Endothelial cell of umbilical vein (primary cell): Measurements from ENCODE around the gene PGAP3. TPM values are rescaled to one million over a fixed set of nuclear protein-coding genes. Genes with fewer than 3 reads are reported as not detected.

ENCODE experiments used
- BruUV-seq: library from RNA; stranded (reverse); fragments of 400-500 nt; replicated peaks from 2 replicates; lab custom pipeline; 2021; lab: Mats Ljungman, UMichigan
- CTCF ChIA-PET: fragments of 300-600, 350-600 bp; sonication (Branson Sonifier 250); formaldehyde crosslinking; loops from one replicate; lab custom pipeline; 2021; ENCODE audit warnings: antibody characterized with exemption, inconsistent platforms; lab: Charles Lee
- POLR2A ChIA-PET: fragments of 300-600, 350-600 bp; sonication (Branson Sonifier 250); formaldehyde crosslinking; loops from one replicate; lab custom pipeline; 2021; ENCODE audit warnings: antibody characterized with exemption, inconsistent platforms; lab: Charles Lee
- DNase-seq: peaks from one replicate; pipeline ENCODE4 v3.0.0-alpha.2; 2011; ENCODE audit warnings: low read depth, low spot score
- FAIRE-seq: peaks from 2 replicates; lab custom pipeline; 2011; peaks lifted over from hg19 to GRCh38; lab: Jason Lieb, UNC
- H2AFZ ChIP-seq: 2 replicates; pipeline ENCODE4 v1.6.0; 2012; ENCODE audit warnings: low read depth, low read length, control low read depth, inconsistent platforms
- H3K27ac ChIP-seq: 2 replicates; pipeline ENCODE4 v1.5.1; 2011; ENCODE audit warnings: low read depth, mild to moderate bottlenecking, control low read depth, low read length, moderate library complexity; ENCODE audit not compliant: insufficient read depth
- H3K27me3 ChIP-seq, 2 experiments: 2 replicates each; pipeline versions ENCODE4 v1.6.0 to v1.6.1; 2011; ENCODE audit warnings: low read length in 2 of 2, mixed read lengths in 1 of 2; ENCODE audit not compliant: control insufficient read depth in 2 of 2, insufficient read depth in 2 of 2
- H3K36me3 ChIP-seq, 2 experiments: 2 replicates in 1 of 2; 3 replicates in 1 of 2; pipeline ENCODE4 v1.5.1; 2011; ENCODE audit warnings: low read length in 2 of 2, mild to moderate bottlenecking in 1 of 2, moderate library complexity in 1 of 2; ENCODE audit not compliant: control insufficient read depth in 2 of 2, insufficient read depth in 2 of 2; ENCODE audit errors: extremely low read depth in 1 of 2
- H3K4me1 ChIP-seq: 3 replicates; pipeline ENCODE4 v1.5.1; 2011; ENCODE audit warnings: mild to moderate bottlenecking, low read length; ENCODE audit not compliant: control insufficient read depth, insufficient read depth; ENCODE audit errors: extremely low read depth
- H3K4me2 ChIP-seq: 2 replicates; pipeline ENCODE4 v1.6.1; 2011; ENCODE audit warnings: low read length, control low read depth, mixed read lengths; ENCODE audit not compliant: insufficient read depth
- H3K4me3 ChIP-seq, 3 experiments: fragments of 200-600 bp in 1 of 3; sonication (generic), shearing (Covaris generic) in 1 of 3; replicated peaks in 1 of 3; 2 replicates each; pipeline ENCODE4 v1.5.1; 2011 to 2016; ENCODE audit warnings: control low read depth in 3 of 3, low read length in 3 of 3, mild to moderate bottlenecking in 2 of 3, inconsistent platforms in 1 of 3, low read depth in 1 of 3, moderate library complexity in 1 of 3; ENCODE audit not compliant: insufficient read depth in 1 of 3
- H3K79me2 ChIP-seq: 2 replicates; pipeline ENCODE4 v1.6.0; 2012; ENCODE audit warnings: low read length, inconsistent platforms; ENCODE audit not compliant: control insufficient read depth, insufficient read depth
- H3K9ac ChIP-seq: replicated peaks from 2 replicates; pipeline ENCODE3; 2011; ENCODE audit warnings: low read length, control low read depth; ENCODE audit not compliant: insufficient read depth; ENCODE audit errors: extremely low read depth
- H3K9me1 ChIP-seq: replicated peaks from 3 replicates; pipeline ENCODE4 v1.6.0; 2011; ENCODE audit warnings: mild to moderate bottlenecking, low read length; ENCODE audit not compliant: control insufficient read depth, insufficient read depth; ENCODE audit errors: extremely low read depth
- H3K9me3 ChIP-seq: replicated peaks from 2 replicates; pipeline ENCODE4 v1.5.1; 2012; ENCODE audit warnings: low read length, inconsistent platforms; ENCODE audit not compliant: control insufficient read depth, insufficient read depth
- H4K20me1 ChIP-seq: replicated peaks from 2 replicates; pipeline ENCODE3; 2011; ENCODE audit warnings: mild to moderate bottlenecking, low read length; ENCODE audit not compliant: control insufficient read depth, insufficient read depth; ENCODE audit errors: extremely low read depth
- EZH2 ChIP-seq: IDR thresholded peaks from 2 replicates; pipeline ENCODE4 v1.6.1; 2012; ENCODE audit warnings: borderline replicate concordance, low read depth, mild to moderate bottlenecking, moderate library complexity, low read length, inconsistent platforms; ENCODE audit not compliant: severe bottlenecking
- FOS ChIP-seq: IDR thresholded peaks from 2 replicates; pipeline ENCODE4 v1.6.1; 2011; ENCODE audit warnings: mild to moderate bottlenecking, low read length, moderate library complexity, borderline replicate concordance; ENCODE audit not compliant: insufficient read depth
- GATA2 ChIP-seq: IDR thresholded peaks from 2 replicates; pipeline ENCODE4 v1.7.0; 2011; ENCODE audit warnings: low read depth, mild to moderate bottlenecking, moderate library complexity, mixed read lengths, low read length; ENCODE audit not compliant: insufficient read length, insufficient read depth
- JUN ChIP-seq: IDR thresholded peaks from 2 replicates; pipeline ENCODE4 v1.6.1; 2011; ENCODE audit warnings: borderline replicate concordance, low read depth; ENCODE audit not compliant: insufficient read length, insufficient read depth
- MYC ChIP-seq: IDR thresholded peaks from one replicate; pipeline ENCODE4 v1.6.1; 2011; ENCODE audit warnings: mild to moderate bottlenecking, low read depth, low read length
- POLR2A ChIP-seq: IDR thresholded peaks from 2 replicates; pipeline ENCODE4 v1.6.1; 2012; ENCODE audit warnings: low read depth, mild to moderate bottlenecking, control low read depth, low read length
- POLR2AphosphoS5 ChIP-seq: IDR thresholded peaks from 2 replicates; pipeline ENCODE4 v1.6.1; 2012; ENCODE audit warnings: low read depth, mild to moderate bottlenecking, control low read depth, low read length, moderate library complexity; ENCODE audit not compliant: insufficient read depth
- dilution Hi-C: fragments of 300-500 bp; cut with MboI; formaldehyde crosslinking; loops from one replicate; pipeline ENCODE4 v1.15.0; 2019; ENCODE audit warnings: low sequenced_read_pairs; ENCODE audit not compliant: extremely low pct_ligation_motif_present
- intact Hi-C: fragments of 100-400 bp; cut with micrococcal nuclease; formaldehyde crosslinking; loops from one replicate; pipeline ENCODE4 v1.10.0; 2022
- polyA plus RNA-seq, 4 experiments: library from polyadenylated mRNA; depleted of rRNA in 3 of 4; stranded (reverse) in 3 of 4; unstranded in 1 of 4; fragments of >200 nt; gene quantifications; 2 replicates each; pipeline versions ENCODE4 v1.2.1 to v1.2.3, GENCODE V29; 2011 to 2012; ENCODE audit warnings: missing spikeins in 1 of 4
- total RNA-seq: library from RNA; stranded (reverse); gene quantifications from 2 replicates; pipeline ENCODE4 v1.2.3, GENCODE V29; 2021
- TF ChIP-seq, protein P1 (sequence below), 2 donors: IDR thresholded peaks; 1 replicate in 1 of 2; 2 replicates in 1 of 2; pipeline ENCODE4 v1.5.1; 2011; ENCODE audit warnings: low read length in 2 of 2, mild to moderate bottlenecking in 2 of 2, moderate library complexity in 2 of 2, control low read depth in 1 of 2, inconsistent platforms in 1 of 2, low read depth in 1 of 2; ENCODE audit not compliant: insufficient read depth in 1 of 2; ENCODE audit errors: extremely low read depth in 1 of 2
- TF ChIP-seq, protein P2 (sequence below): IDR thresholded peaks from 2 replicates; pipeline ENCODE4 v1.6.1; 2011; ENCODE audit not compliant: insufficient read depth, insufficient read length

Gene PGAP3
- total and polyA plus RNA-seq, 2 donors (not counting 3 experiments of a cell fraction or from before 2014, with no cell fraction given): 6.4 to 14.9 TPM

DNA sequence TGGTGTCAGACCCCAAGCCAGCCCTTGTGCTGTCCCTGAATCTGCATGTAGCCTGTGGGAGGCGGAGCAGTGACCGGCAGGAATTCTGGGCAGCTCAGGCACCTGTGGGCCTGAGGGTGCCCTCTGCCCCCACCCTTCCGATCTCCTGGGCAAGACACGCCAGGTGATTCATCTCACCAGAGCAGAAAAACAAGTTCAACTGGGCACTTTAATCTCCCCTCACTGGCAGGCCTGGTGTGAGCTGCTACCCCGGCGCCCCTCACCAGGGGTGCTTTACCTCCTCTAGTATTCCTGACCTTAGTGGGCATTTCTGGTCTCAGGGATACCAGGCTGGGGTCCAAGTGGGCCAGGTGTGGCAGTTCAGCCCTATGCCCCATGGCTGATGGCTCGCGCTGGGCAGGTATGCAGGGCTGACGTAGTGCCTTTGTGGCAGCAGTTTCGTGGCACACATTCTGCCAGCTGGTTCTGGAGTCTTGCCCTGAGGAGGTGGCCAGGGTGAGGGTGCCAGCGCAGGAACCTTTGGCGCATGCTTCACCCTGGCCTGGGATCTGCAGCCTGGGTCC, 18.0 kb upstream of the PGAP3 start:
- Histone ChIP-seq H4K20me1 (no peaks in the 10 kb centered on the region), H3K27ac (no peak overlapping the region), H3K9ac (no peak overlapping the region), H3K4me2 (no peak overlapping the region), H3K27me3 (peaks cover 0 to 2% of the 10 kb centered on the region in 2 experiments), H3K4me3 (no peak overlapping the region), H2AFZ (no peak overlapping the region), H3K9me3 (no peaks in the 10 kb centered on the region), H3K79me2 (no peaks in the 10 kb centered on the region), H3K9me1 (no peaks in the 10 kb centered on the region), H3K4me1 (no peaks in the 10 kb centered on the region), H3K36me3 (peaks cover 0 to 3% of the 10 kb centered on the region in 2 experiments)
- dilution Hi-C loops (no loop called here), intact Hi-C loops (no loop called here)
- ChIA-PET CTCF (no interaction called here), POLR2A (interaction anchor here (0.9 kb wide), 1 partner anchor 17 kb away, joined by 3 read pairs; no protein-coding TSS in a partner anchor)
- FAIRE-seq (no peak), DNase-seq (no peak)
- no TSS peak for BruUV-seq
- no peak for TF ChIP-seq JUN
- no peak for TF ChIP-seq GATA2
- no peak for TF ChIP-seq EZH2
- no peak for TF ChIP-seq POLR2A
- TF ChIP-seq, protein P1, sequence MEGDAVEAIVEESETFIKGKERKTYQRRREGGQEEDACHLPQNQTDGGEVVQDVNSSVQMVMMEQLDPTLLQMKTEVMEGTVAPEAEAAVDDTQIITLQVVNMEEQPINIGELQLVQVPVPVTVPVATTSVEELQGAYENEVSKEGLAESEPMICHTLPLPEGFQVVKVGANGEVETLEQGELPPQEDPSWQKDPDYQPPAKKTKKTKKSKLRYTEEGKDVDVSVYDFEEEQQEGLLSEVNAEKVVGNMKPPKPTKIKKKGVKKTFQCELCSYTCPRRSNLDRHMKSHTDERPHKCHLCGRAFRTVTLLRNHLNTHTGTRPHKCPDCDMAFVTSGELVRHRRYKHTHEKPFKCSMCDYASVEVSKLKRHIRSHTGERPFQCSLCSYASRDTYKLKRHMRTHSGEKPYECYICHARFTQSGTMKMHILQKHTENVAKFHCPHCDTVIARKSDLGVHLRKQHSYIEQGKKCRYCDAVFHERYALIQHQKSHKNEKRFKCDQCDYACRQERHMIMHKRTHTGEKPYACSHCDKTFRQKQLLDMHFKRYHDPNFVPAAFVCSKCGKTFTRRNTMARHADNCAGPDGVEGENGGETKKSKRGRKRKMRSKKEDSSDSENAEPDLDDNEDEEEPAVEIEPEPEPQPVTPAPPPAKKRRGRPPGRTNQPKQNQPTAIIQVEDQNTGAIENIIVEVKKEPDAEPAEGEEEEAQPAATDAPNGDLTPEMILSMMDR (IDR thresholded peaks at IDR 0.05; ENCODE audit: extremely low read depth in 1 of 2, insufficient read depth in 1 of 2, low read depth in 1 of 2, low read length in 2 of 2): no peak
- TF ChIP-seq POLR2AphosphoS5: no peak
- no peak for TF ChIP-seq MYC
- no peak for TF ChIP-seq FOS
- TF ChIP-seq, protein P2, sequence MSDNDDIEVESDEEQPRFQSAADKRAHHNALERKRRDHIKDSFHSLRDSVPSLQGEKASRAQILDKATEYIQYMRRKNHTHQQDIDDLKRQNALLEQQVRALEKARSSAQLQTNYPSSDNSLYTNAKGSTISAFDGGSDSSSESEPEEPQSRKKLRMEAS: no peak
